GM12801 (cell line): ENCODE data around the gene SUPT3H.

Experiments
- TF ChIP-seq, protein P1 (sequence below): IDR thresholded peaks from one replicate; pipeline ENCODE4 v1.5.1; 2011; ENCODE audit warnings: control low read depth; ENCODE audit not compliant: insufficient read length; ENCODE audit errors: extremely low read depth

SUPT3H gene

DNA sequence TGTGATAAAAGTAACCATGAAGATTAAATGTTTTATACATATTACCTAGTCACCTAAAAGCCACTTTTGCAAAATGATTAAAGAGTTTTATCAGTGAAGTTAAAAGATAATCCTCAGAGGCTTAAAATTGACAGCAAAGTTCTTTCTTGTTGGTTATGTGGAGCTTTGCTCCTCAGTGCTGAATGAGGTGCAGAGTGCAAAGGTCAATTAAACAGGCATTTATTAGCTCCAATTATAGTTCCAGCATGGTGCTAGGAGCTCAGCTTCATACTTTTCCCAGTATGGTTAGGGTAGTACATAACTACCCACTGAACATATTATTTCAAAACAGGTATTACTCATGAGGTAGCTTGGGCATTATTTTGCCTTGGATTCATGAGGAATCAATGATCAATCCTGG lies 463.6 kb downstream of the SUPT3H start:
- TF ChIP-seq, protein P1, sequence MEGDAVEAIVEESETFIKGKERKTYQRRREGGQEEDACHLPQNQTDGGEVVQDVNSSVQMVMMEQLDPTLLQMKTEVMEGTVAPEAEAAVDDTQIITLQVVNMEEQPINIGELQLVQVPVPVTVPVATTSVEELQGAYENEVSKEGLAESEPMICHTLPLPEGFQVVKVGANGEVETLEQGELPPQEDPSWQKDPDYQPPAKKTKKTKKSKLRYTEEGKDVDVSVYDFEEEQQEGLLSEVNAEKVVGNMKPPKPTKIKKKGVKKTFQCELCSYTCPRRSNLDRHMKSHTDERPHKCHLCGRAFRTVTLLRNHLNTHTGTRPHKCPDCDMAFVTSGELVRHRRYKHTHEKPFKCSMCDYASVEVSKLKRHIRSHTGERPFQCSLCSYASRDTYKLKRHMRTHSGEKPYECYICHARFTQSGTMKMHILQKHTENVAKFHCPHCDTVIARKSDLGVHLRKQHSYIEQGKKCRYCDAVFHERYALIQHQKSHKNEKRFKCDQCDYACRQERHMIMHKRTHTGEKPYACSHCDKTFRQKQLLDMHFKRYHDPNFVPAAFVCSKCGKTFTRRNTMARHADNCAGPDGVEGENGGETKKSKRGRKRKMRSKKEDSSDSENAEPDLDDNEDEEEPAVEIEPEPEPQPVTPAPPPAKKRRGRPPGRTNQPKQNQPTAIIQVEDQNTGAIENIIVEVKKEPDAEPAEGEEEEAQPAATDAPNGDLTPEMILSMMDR = no peak

GRCh38 chr6:44906761-44907160 lies 471.0 kb downstream of the SUPT3H start:
- TF ChIP-seq, protein P1 = no peak

- TF ChIP-seq, protein P1 = no peak
Measured at GRCh38 chr6:44898296-44898930, 479.3 kb downstream of the SUPT3H start.

DNA sequence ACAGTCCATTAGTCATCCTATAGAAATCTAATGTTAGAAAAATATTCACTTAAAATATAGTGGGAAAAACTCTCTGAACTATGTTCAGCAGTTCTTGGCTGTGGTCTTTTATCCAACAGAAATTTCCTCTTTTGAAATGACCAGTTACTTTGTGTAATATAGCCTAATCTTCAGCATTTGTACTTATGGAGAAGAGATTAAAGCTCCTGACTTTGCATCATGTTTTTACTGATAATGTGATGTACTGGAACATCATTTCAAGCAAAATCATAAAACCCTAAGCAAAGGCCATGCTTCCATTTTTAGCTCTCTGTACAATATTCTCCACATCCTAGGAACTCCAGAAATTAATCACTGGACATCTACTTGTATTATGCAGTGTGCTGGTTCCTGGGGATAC lies 480.4 kb downstream of the SUPT3H start:
- TF ChIP-seq, protein P1 = no peak

DNA sequence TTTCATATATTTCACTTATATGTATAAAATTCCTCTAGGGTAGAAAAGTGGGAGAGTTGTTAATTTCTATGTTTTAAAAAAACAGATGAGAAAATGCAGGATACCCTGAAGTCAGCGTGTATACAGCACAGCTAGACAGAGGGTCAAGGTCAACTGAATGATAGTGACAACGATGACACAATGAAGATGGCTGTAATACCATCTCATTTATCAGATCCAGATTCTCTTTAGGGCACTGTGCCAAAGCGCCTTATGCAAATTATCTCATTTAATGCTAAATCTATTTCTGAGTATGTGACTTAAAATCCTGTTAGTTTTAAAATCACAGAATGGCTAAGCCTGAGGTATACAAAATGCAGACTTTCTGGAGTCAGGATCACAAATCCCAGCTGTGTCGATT lies 481.0 kb downstream of the SUPT3H start:
- TF ChIP-seq, protein P1 = no peak

- TF ChIP-seq, protein P1 = no peak
Measured at GRCh38 chr6:44892579-44892978, 485.2 kb downstream of the SUPT3H start.

- TF ChIP-seq, protein P1 = no peak
Measured at GRCh38 chr6:44869321-44869897, 508.3 kb downstream of the SUPT3H start.
